ENCODE data around the gene SLC6A13.

GRCh38 chr12:206746-207440 is 55.7 kb downstream of the SLC6A13 start:
- TF ChIP-seq POLR2A (IDR thresholded peaks at IDR 0.05; ENCODE audit: low read depth, low read length) (no peak), TAF1 (IDR thresholded peaks at IDR 0.05; ENCODE audit: borderline replicate concordance, low read depth, low read length) (no peak), POLR2AphosphoS5 (IDR thresholded peaks at IDR 0.05; ENCODE audit: low read depth, low read length) (no peak)

All from GM12892 (cell line).